HG03378 (cell line): ENCODE measurements around the gene UTRN.

ENCODE experiments used
- ATAC-seq: cut with Tn5 transposase; IDR thresholded peaks from one replicate; pipeline ENCODE4 v1.9.1; 2021; ENCODE audit warnings: mild to moderate bottlenecking, moderate library complexity; ENCODE audit not compliant: unreplicated experiment

Gene UTRN

GRCh38 chr6:144307880-144308279 is 22.7 kb downstream of the UTRN start:
- ATAC-seq, result no peak

- peak; percentile 51 for ATAC-seq
Observed at GRCh38 chr6:144310765-144311164, 25.6 kb downstream of the UTRN start.

GRCh38 chr6:144311361-144311760 is 26.2 kb downstream of the UTRN start:
- peak; percentile 40 for ATAC-seq

DNA sequence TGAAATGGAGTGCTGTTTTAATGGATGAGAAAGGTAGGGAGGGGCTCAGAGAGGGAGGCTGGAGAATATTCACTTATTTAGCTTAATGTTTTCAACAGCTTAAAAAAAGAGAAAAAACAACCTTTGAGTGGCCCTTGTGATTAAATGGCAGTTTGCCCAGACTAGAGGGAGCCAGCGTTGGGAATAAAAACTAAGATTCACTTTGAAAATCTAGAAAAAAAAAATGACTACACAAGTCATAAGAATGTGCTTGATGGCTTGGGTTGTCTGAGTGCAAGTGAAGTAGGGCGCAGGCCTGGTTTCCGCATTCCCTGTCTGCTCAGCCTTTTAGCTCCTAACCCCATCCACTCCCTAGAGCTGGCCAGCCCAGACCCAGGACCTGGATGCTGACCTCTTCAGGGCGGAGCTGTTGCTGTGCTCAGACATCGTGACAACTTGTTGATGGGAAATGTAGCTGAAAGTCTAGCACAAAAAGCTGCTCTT is 28.9 kb downstream of the UTRN start:
- no peak for ATAC-seq

GRCh38 chr6:144314562-144314961 is 29.4 kb downstream of the UTRN start:
- ATAC-seq, result no peak

DNA sequence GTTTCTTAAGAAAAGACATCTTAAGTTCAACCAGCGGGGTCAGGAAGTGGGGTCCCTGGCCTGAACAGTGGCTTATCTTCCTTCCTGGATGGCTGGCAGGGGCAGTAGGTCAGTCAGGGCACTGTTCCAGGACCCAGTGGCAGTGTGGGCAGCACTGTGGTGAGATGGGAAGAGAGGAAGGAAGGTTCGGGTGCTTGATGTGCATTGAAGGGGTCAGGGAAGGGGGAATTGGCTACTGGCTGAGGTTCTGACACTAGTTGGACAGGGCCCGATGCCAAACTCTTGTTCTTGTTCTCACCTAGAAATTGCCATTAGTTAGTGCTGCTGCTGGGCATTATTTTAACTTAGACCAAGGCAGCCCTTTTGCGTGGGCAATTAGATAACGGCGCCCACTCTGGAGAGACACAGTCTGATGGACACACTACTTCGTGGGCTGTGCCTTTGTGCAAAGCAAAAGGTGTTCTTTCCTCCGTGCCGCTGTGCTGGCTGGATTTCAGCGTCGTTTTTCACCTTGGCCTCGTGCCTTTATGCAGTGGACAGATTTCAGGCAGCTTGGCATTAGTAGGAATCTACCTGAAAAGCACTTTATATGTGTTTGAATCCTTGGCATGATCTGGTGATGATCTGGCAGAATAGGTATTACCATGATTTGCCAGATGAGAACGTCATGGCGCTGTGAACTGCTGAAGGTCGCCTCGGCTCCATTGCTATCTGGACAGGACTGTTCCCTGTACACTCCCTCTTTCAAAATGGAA is 30.3 kb downstream of the UTRN start:
- ATAC-seq, result no peak

DNA sequence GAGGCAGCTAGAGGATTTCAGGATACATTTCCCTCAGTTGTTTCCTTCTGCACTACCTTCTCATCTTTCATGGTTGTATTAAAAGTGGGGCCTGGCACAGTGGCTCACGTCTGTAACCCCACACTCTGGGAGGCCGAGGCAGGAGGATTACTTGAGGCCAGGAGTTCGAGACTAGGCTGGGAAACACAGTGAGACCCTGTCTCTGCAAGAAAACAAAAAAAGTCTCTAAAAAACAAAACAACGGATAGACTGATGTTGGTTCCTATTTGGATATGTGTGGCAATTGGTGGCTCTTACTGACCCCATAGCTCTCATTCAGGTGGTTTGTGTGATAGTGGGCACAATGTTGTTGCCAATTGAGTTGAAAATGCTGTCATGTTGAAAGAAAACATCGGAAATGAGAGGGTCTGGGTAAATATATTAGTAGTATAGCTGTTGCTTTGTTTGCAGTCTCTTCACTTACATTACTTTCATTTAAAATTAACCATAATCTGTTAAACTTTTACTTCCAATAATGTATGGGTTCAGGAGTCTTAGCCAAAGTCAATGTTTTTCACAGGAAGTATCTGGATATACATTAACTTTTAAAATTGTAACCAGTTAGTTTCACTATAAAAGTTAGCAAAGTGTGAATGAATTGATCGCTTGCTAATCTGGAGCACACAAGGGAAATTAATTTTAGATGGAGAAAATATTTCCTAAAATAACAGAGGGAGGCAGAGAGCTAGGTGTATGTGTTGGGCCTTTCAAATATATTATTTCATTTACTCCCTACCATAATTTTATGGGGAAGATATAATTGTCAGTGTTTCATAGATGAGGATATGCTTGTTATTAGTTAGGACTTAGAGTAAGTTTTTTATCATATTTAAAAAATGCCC is 31.1 kb downstream of the UTRN start:
- peak; percentile 77 for ATAC-seq

DNA sequence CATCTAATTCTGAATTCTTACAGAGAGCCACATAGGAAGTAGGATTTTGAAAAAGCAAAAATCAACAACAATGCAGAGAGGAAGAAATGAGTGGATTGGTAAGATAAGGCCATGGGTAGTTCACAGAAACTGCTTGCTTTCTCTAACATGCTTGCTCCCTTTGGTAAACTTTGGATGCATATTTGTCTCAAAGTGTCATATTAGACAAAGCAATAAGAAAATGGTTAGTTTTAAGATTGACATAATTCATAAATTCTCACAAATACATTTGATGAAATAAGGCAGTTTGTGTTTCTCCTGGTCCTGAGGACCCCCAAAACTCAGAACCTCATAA is 31.7 kb downstream of the UTRN start:
- no peak for ATAC-seq

DNA sequence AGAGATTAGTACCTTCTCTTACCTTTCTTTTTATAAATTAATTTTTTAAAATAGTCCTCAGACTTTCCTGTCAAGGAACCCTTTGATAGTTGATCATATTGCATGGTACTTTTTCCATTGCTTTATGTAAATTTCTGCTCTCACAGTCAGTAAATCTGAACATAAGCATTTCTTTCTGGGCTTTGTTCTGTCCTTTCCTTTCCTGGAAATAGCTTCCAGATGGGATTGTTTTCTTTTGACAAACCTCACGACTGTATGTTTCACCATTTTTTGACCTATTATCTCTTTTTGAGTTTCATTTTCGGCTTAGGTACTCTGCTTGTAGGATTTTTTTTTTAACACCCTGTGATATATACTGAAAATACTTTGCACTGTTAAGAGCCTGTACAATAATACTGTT is 32.6 kb downstream of the UTRN start:
- no peak for ATAC-seq

GRCh38 chr6:144319211-144319610 is 34.1 kb downstream of the UTRN start:
- ATAC-seq, result no peak

DNA sequence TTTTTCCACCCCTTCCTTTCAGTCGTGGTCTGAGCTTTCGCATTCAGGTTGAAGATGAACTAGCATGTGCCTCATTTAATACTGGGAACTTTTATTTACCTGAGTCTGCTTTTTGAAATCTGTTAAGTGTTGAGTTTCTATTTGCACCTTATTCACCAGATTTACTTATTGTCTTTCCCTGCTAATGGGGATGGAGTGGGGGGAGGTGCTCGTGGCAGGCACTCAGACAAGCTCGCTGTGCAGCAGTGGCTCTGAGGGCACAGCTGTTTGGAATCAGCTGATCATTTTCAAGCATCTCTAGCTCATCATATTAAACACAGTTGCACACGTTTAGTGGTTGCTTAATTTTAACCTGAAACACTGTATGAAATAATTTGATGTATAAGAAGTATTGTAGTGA is 35.6 kb downstream of the UTRN start:
- ATAC-seq, result no peak

GRCh38 chr6:144321839-144322591 is 36.9 kb downstream of the UTRN start:
- ATAC-seq, result no peak

DNA sequence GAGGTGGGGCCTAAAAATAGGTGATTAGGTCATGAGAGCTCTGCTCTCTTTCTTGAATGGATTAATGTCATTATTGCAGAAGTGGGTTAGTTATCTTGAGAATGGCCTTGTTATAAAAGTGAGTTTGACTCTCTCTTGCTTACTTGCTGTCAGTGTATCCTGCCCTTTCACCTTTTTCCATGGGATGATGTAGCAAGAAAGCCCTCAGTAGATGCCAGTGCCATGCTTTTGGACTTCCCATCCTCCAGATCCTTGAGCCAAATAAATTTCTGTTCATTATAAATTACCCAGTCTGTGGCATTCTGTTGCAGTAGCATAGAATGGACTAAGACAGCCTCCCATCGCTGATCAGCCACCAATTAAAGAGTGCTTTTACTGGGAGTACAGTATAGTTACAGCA is 40.1 kb downstream of the UTRN start:
- no peak for ATAC-seq

DNA sequence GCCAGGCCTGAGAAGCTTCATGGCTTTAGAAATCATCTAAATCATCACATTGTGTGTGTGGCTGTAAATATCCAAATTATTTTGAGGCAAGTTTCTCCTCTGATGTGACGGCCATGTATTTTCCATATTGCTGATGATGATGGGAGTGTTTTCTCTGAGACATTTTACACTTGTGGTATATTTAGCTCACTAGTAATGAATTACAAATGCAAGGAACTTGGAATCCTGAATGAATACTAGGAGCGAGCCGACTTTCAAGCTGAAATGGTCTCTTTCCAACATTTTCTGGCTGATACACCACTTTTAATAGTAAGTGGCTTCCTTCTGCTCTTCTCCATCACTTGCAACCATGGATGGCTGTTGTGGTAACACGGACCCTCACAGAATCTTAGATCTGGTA is 41.3 kb downstream of the UTRN start:
- ATAC-seq, result no peak

- ATAC-seq, result no peak
Observed at GRCh38 chr6:144327081-144327480, 41.9 kb downstream of the UTRN start.

GRCh38 chr6:144330017-144330987 is 45.2 kb downstream of the UTRN start:
- ATAC-seq, result no peak

DNA sequence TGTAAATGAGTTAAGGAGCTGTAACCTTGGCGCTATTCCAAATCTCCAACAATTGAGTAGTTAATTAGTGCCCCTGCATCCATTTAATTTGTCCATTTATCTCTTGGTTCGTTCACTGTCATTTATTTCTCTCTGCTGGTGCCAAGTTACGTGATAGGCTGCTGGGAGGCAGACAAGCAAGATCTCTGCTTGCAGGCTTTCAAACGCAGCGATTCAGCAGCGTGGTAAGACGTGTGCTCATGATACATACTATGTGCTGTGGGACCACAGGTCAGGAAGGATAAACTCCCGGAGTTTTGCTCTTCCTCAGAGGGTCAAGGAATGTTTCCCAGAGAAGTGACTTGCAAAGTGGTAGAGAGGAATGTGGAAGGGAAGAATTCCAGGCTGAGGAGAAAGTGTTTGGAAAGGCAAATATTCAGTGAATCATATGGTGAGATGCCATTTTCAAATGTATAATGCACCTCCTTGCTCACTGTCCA is 46.4 kb downstream of the UTRN start:
- ATAC-seq, result no peak

DNA sequence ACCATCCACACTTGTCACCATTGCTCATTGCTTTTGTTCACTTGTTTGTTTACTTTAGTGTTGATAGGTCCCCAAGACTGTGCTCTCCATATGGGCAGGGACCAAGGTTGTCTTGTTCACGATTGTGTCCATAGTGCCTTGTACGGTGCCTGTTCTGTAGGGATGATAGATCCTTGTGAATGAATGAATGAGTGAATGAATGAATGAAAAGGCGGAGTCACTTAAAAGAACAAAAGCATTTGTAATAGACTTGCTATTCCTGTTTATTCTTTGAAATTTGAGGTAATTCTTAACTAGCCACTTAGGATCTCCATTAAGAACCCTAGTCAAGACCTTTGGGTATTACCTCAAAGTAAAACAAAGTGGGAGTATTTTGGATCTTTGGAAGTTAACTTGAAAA is 47.0 kb downstream of the UTRN start:
- ATAC-seq, result no peak

GRCh38 chr6:144334150-144334708 is 49.1 kb downstream of the UTRN start:
- peak; percentile 48 for ATAC-seq
